OCI-LY1 (cell line): Measurements from ENCODE around the gene GTSF1L.

Experiments
- H2AFZ ChIP-seq: fragments of 200-600 bp; sonication (generic), shearing (Covaris generic); 2 replicates; pipeline ENCODE4 v1.6.0; 2014; ENCODE audit warnings: antibody characterized with exemption, mild to moderate bottlenecking, low read length
- H3F3A ChIP-seq: fragments of 200-600 bp; sonication (generic), shearing (Covaris generic); 2 replicates; pipeline ENCODE4 v1.6.0; 2014; ENCODE audit warnings: mild to moderate bottlenecking, antibody characterized with exemption, low read length, moderate library complexity; ENCODE audit not compliant: insufficient read depth
- H3K27ac ChIP-seq: fragments of 200-600 bp; sonication (generic); 2 replicates; pipeline ENCODE4 v1.5.1; 2014; ENCODE audit warnings: low read length, mixed run types, mild to moderate bottlenecking, low read depth; ENCODE audit not compliant: poor library complexity, severe bottlenecking
- H3K27me3 ChIP-seq: fragments of 200-600 bp; sonication (generic); 2 replicates; pipeline ENCODE4 v1.6.0; 2014; ENCODE audit warnings: antibody characterized with exemption, mild to moderate bottlenecking, low read length, moderate library complexity; ENCODE audit not compliant: insufficient read depth
- H3K36me3 ChIP-seq: fragments of 200-600 bp; sonication (generic); 2 replicates; pipeline ENCODE4 v1.6.1; 2014; ENCODE audit warnings: mild to moderate bottlenecking, antibody characterized with exemption, low read length, moderate library complexity, mixed read lengths; ENCODE audit not compliant: insufficient read depth
- H3K4me1 ChIP-seq: fragments of 200-600 bp; sonication (generic); 2 replicates; pipeline ENCODE4 v1.5.1; 2014; ENCODE audit warnings: mild to moderate bottlenecking, low read length, moderate library complexity; ENCODE audit not compliant: insufficient read depth, severe bottlenecking
- H3K4me2 ChIP-seq: fragments of 200-600 bp; sonication (generic), shearing (Covaris generic); 2 replicates; pipeline ENCODE4 v1.6.1; 2014; ENCODE audit warnings: low read length
- H3K4me3 ChIP-seq: fragments of 200-600 bp; sonication (generic); 2 replicates; pipeline ENCODE4 v1.5.1; 2014; ENCODE audit warnings: low read length, low read depth, mild to moderate bottlenecking, mixed read lengths; ENCODE audit not compliant: poor library complexity, severe bottlenecking
- H3K79me2 ChIP-seq: fragments of 200-600 bp; shearing (Covaris generic); 2 replicates; pipeline ENCODE4 v1.6.1; 2016; ENCODE audit warnings: mixed run types, low read length, mixed read lengths; ENCODE audit not compliant: insufficient read depth
- H3K9ac ChIP-seq: fragments of 200-600 bp; sonication (generic), shearing (Covaris generic); 2 replicates; pipeline ENCODE4 v1.6.1; 2014; ENCODE audit warnings: mild to moderate bottlenecking, low read length, mixed read lengths
- H3K9me2 ChIP-seq: fragments of 200-600 bp; sonication (generic), shearing (Covaris generic); 2 replicates; pipeline ENCODE4 v1.6.1; 2014; ENCODE audit warnings: low read depth, mild to moderate bottlenecking, low read length, mixed read lengths
- H3K9me3 ChIP-seq: fragments of 200-600 bp; shearing (Covaris generic); 2 replicates; pipeline ENCODE4 v1.6.1; 2014; ENCODE audit warnings: low read length, mixed read lengths
- H4K20me1 ChIP-seq: fragments of 200-600 bp; sonication (generic), shearing (Covaris generic); 2 replicates; pipeline ENCODE4 v1.6.0; 2016; ENCODE audit warnings: mild to moderate bottlenecking, low read length; ENCODE audit not compliant: insufficient read depth
- EZH2 ChIP-seq: fragments of 200-600 bp; sonication (generic), shearing (Covaris generic); IDR thresholded peaks from 2 replicates; pipeline ENCODE4 v1.8.0; 2017; ENCODE audit warnings: borderline replicate concordance, mixed run types, mild to moderate bottlenecking, antibody characterized with exemption, low read length, moderate library complexity, mixed read lengths
- TF ChIP-seq, protein P1 (sequence below): fragments of 200-600 bp; sonication (generic), shearing (Covaris generic); IDR thresholded peaks from 2 replicates; pipeline ENCODE4 v1.5.1; 2017; ENCODE audit warnings: mild to moderate bottlenecking, antibody characterized with exemption, low read length, moderate library complexity, mixed read lengths

Gene GTSF1L

DNA sequence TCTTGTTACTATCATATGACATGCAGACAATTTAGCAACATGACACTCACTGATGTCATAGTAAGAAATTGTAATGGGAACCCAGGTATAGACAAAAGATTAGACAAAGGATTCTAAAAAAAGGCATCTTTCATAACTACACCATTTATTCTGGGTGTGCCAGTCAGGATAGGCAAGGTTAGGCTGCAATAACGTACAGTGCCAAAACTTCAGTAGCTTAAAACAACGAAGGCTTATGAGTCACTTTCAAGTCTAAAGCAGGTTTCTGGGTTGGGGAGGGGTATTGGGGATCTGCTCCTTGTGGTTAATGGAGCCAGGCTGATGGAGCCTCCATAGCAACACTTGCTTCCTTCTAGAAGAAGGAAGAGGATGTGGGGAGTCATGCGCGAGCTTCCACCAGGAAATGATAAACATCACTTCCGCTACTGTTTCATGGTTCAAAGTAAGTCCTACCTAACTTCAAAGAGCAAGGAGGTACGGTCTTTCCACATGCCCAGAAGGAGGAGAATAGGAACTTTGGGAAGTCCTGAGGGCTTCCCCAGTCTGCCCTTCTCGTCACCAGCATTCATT, 2.0 kb upstream of the GTSF1L start:
- no peaks in the 10 kb centered on the region for H3K9me2 ChIP-seq
- H3K27ac ChIP-seq = peak overlapping the region; percentile 92
- H3F3A ChIP-seq = no peaks in the 10 kb centered on the region; the same call in 1 of the 2 replicates
- no peak overlapping the region for H3K4me2 ChIP-seq
- no peak overlapping the region for H3K4me3 ChIP-seq
- H3K27me3 ChIP-seq = no peaks in the 10 kb centered on the region
- H3K36me3 ChIP-seq = no peaks in the 10 kb centered on the region
- no peaks in the 10 kb centered on the region for H4K20me1 ChIP-seq
- H3K79me2 ChIP-seq = no peaks in the 10 kb centered on the region
- no peak overlapping the region for H3K9ac ChIP-seq
- H3K9me3 ChIP-seq = no peaks in the 10 kb centered on the region
- TF ChIP-seq, protein P1, sequence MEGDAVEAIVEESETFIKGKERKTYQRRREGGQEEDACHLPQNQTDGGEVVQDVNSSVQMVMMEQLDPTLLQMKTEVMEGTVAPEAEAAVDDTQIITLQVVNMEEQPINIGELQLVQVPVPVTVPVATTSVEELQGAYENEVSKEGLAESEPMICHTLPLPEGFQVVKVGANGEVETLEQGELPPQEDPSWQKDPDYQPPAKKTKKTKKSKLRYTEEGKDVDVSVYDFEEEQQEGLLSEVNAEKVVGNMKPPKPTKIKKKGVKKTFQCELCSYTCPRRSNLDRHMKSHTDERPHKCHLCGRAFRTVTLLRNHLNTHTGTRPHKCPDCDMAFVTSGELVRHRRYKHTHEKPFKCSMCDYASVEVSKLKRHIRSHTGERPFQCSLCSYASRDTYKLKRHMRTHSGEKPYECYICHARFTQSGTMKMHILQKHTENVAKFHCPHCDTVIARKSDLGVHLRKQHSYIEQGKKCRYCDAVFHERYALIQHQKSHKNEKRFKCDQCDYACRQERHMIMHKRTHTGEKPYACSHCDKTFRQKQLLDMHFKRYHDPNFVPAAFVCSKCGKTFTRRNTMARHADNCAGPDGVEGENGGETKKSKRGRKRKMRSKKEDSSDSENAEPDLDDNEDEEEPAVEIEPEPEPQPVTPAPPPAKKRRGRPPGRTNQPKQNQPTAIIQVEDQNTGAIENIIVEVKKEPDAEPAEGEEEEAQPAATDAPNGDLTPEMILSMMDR = no peak
- no peak for TF ChIP-seq EZH2
- peaks cover 80% of the 10 kb centered on the region for H3K4me1 ChIP-seq
- no peak overlapping the region for H2AFZ ChIP-seq

GRCh38 chr20:43727980-43728590, 1.3 kb upstream of the GTSF1L start:
- no peaks in the 10 kb centered on the region for H3K79me2 ChIP-seq
- H3K36me3 ChIP-seq = no peaks in the 10 kb centered on the region
- H3K9me2 ChIP-seq = no peaks in the 10 kb centered on the region
- TF ChIP-seq, protein P1 = no peak
- TF ChIP-seq EZH2 = no peak
- no peaks in the 10 kb centered on the region for H3K9me3 ChIP-seq
- H3K27me3 ChIP-seq = no peaks in the 10 kb centered on the region
- no peak overlapping the region for H3K9ac ChIP-seq
- H3K4me1 ChIP-seq = peaks cover 80% of the 10 kb centered on the region
- peak overlapping the region; percentile 92 for H3K27ac ChIP-seq
- H3K4me3 ChIP-seq = no peak overlapping the region
- H3K4me2 ChIP-seq = no peak overlapping the region
- no peak overlapping the region for H2AFZ ChIP-seq
- no peaks in the 10 kb centered on the region for H4K20me1 ChIP-seq
- no peaks in the 10 kb centered on the region; the same call in 1 of the 2 replicates for H3F3A ChIP-seq

- H3K27ac ChIP-seq = peak overlapping the region; percentile 92
- H3K9me3 ChIP-seq = no peaks in the 10 kb centered on the region
- no peak overlapping the region for H2AFZ ChIP-seq
- H3K27me3 ChIP-seq = no peaks in the 10 kb centered on the region
- no peak overlapping the region for H3K4me3 ChIP-seq
- H3K79me2 ChIP-seq = no peaks in the 10 kb centered on the region
- H3F3A ChIP-seq = peaks cover 4% of the 10 kb centered on the region; the same call in 1 of the 2 replicates
- H3K4me1 ChIP-seq = peaks cover 80% of the 10 kb centered on the region
- H3K4me2 ChIP-seq = no peak overlapping the region
- no peak overlapping the region for H3K9ac ChIP-seq
- H3K36me3 ChIP-seq = no peaks in the 10 kb centered on the region
- TF ChIP-seq EZH2 = no peak
- TF ChIP-seq, protein P1 = no peak
- H3K9me2 ChIP-seq = no peaks in the 10 kb centered on the region
- no peaks in the 10 kb centered on the region for H4K20me1 ChIP-seq
Measured at GRCh38 chr20:43726333-43726732, 469 bp downstream of the GTSF1L start.
